Posterior cingulate gyrus (tissue), 11 donors: ENCODE results near the gene PTRHD1.

Source experiments
- DNase-seq, 10 donors: peaks; one replicate each; pipeline versions ENCODE4 v3.0.0 to v3.0.0-alpha.2; 2020 to 2021; ENCODE audit warnings: mixed read lengths in 3 of 10
- intact Hi-C: fragments of 100-400 bp; cut with DNase I; formaldehyde crosslinking; loops from one replicate; pipeline ENCODE4 v1.15.1; 2023

PTRHD1 gene

GRCh38 chr2:24831221-24832072 is 38.3 kb upstream of the PTRHD1 start:
- DNase-seq: peak in 1 of 10 donors; percentile 46
- intact Hi-C loops: no loop called here

GRCh38 chr2:24830786-24831185 is 37.6 kb upstream of the PTRHD1 start:
- DNase-seq: peak in 1 of 10 donors; percentile 44
- intact Hi-C loops: no loop called here

- no peak for DNase-seq
- intact Hi-C loops: no loop called here
These were observed 37.2 kb upstream of the PTRHD1 start for GRCh38 chr2:24830351-24830750.

- no peak for DNase-seq
- intact Hi-C loops: loop anchor here (5.0 to 10.0 kb wide), 2 partner anchors 336 to 594 kb away; partner anchors contain the start of gene NCOA1
These were observed 35.2 kb upstream of the PTRHD1 start for GRCh38 chr2:24828238-24828996.

GRCh38 chr2:24827321-24828237 is 34.4 kb upstream of the PTRHD1 start:
- intact Hi-C loops: loop anchor here (1.0 to 10.0 kb wide), 3 partner anchors 335 to 593 kb away; partner anchors contain the start of gene NCOA1
- DNase-seq: peak; percentile 74 to 97 (median 86)

GRCh38 chr2:24826773-24827145 is 33.6 kb upstream of the PTRHD1 start:
- intact Hi-C loops: loop anchor here (1.0 to 10.0 kb wide), 3 partner anchors 334 to 592 kb away; partner anchors contain the start of gene NCOA1
- no peak for DNase-seq

GRCh38 chr2:24825883-24826772 is 32.9 kb upstream of the PTRHD1 start:
- intact Hi-C loops: loop anchor here (5.0 to 10.0 kb wide), 2 partner anchors 334 to 591 kb away; partner anchors contain the start of gene NCOA1
- no peak for DNase-seq

GRCh38 chr2:24824966-24825882 is 32.0 kb upstream of the PTRHD1 start:
- intact Hi-C loops: loop anchor here (5.0 to 10.0 kb wide), 2 partner anchors 333 to 590 kb away; partner anchors contain the start of gene NCOA1
- DNase-seq: no peak

GRCh38 chr2:24824071-24824588 is 30.9 kb upstream of the PTRHD1 start:
- intact Hi-C loops: loop anchor here (10.0 kb wide), 1 partner anchor 589 kb away; no protein-coding TSS in a partner anchor

GRCh38 chr2:24822049-24822706 is 29.0 kb upstream of the PTRHD1 start:
- intact Hi-C loops: loop anchor here (10.0 kb wide), 1 partner anchor 587 kb away; no protein-coding TSS in a partner anchor
- no peak for DNase-seq

More at GRCh38 chr2:24824071-24824588, 30.9 kb upstream of the PTRHD1 start:
- no peak for DNase-seq

- intact Hi-C loops: loop anchor here (10.0 kb wide), 1 partner anchor 587 kb away; no protein-coding TSS in a partner anchor
- peak in 1 of 10 donors; percentile 58 for DNase-seq
These were observed 28.3 kb upstream of the PTRHD1 start for GRCh38 chr2:24821433-24821891.

- intact Hi-C loops: loop anchor here (10.0 kb wide), 1 partner anchor 586 kb away; no protein-coding TSS in a partner anchor
These were observed 27.6 kb upstream of the PTRHD1 start for GRCh38 chr2:24820598-24821432.

GRCh38 chr2:24820175-24820513 is 27.0 kb upstream of the PTRHD1 start:
- DNase-seq: peak in 1 of 10 donors; percentile 32
- intact Hi-C loops: loop anchor here (10.0 kb wide), 1 partner anchor 585 kb away; no protein-coding TSS in a partner anchor

More at GRCh38 chr2:24820598-24821432, 27.6 kb upstream of the PTRHD1 start:
- DNase-seq: peak in 1 of 10 donors; percentile 36

- intact Hi-C loops: loop anchor here (10.0 kb wide), 1 partner anchor 585 kb away; no protein-coding TSS in a partner anchor
- peak in 1 of 10 donors; percentile 63 for DNase-seq
These were observed 26.4 kb upstream of the PTRHD1 start for GRCh38 chr2:24819442-24820174.

GRCh38 chr2:24818721-24819167 is 25.6 kb upstream of the PTRHD1 start:
- peak in 1 of 10 donors; percentile 27 for DNase-seq
- intact Hi-C loops: no loop called here
